PC-3 (cell line): ENCODE data around the gene CCDC71. TPM values are rescaled to one million over a fixed set of nuclear protein-coding genes. Genes with fewer than 3 reads are reported as not detected.

Experiments
- ATAC-seq: fragments of 200-7000 bp; cut with Tn5 transposase; 2 replicates; pipeline ENCODE4 v1.9.1; 2020; ENCODE audit warnings: mild to moderate bottlenecking, moderate library complexity
- BruUV-seq: library from RNA; stranded (reverse); fragments of 400-500 nt; replicated peaks from 2 replicates; lab custom pipeline; 2021; lab: Mats Ljungman, UMichigan
- CTCF ChIA-PET: fragments of 300-600 bp; sonication (Branson Sonifier 250); formaldehyde crosslinking; loops from one replicate; lab custom pipeline; 2022; ENCODE audit warnings: antibody characterized with exemption; lab: Charles Lee
- POLR2A ChIA-PET: fragments of 300-600 bp; sonication (Branson Sonifier 250); formaldehyde crosslinking; loops from one replicate; lab custom pipeline; 2022; ENCODE audit warnings: antibody characterized with exemption; ENCODE audit not compliant: unreplicated experiment; lab: Charles Lee
- DNase-seq: peaks from one replicate; pipeline ENCODE4 v3.0.0-alpha.2; 2015
- H2AFZ ChIP-seq: fragments of 300-600 bp; sonication (generic); 2 replicates; pipeline ENCODE4 v1.6.0; 2016; ENCODE audit warnings: antibody characterized with exemption, low read length
- H3F3A ChIP-seq: fragments of 300-600 bp; sonication (generic); one replicate; pipeline ENCODE4 v1.6.0; 2017; ENCODE audit warnings: antibody characterized with exemption, low read length, control low read depth, mild to moderate bottlenecking; ENCODE audit not compliant: unreplicated experiment
- H3K27ac ChIP-seq: fragments of 300-600 bp; sonication (generic); 2 replicates; pipeline ENCODE4 v1.5.1; 2016; ENCODE audit warnings: mild to moderate bottlenecking, low read length
- H3K27me3 ChIP-seq: fragments of 300-600 bp; sonication (generic); 2 replicates; pipeline ENCODE4 v1.6.1; 2016; ENCODE audit warnings: low read length, mixed read lengths
- H3K36me3 ChIP-seq: fragments of 300-600 bp; sonication (generic); 2 replicates; pipeline ENCODE4 v1.6.1; 2016; ENCODE audit warnings: low read depth, mixed run types, low read length, mixed read lengths
- H3K4me1 ChIP-seq: fragments of 300-600 bp; sonication (generic); 2 replicates; pipeline ENCODE4 v1.5.1; 2016; ENCODE audit warnings: low read length; ENCODE audit not compliant: insufficient read depth
- H3K4me2 ChIP-seq: fragments of 300-600 bp; sonication (generic); 2 replicates; pipeline ENCODE4 v1.6.0; 2016; ENCODE audit warnings: low read length
- H3K4me3 ChIP-seq: fragments of 300-600 bp; sonication (generic); 2 replicates; pipeline ENCODE4 v1.5.1; 2016; ENCODE audit warnings: mild to moderate bottlenecking, low read length, mixed read lengths
- H3K79me2 ChIP-seq: fragments of 300-600 bp; sonication (generic); 2 replicates; pipeline ENCODE4 v1.6.1; 2017; ENCODE audit warnings: low read length, mixed read lengths
- H3K9ac ChIP-seq: fragments of 300-600 bp; sonication (generic); 2 replicates; pipeline ENCODE4 v1.6.0; 2016; ENCODE audit warnings: mild to moderate bottlenecking, low read length
- H3K9me2 ChIP-seq: fragments of 300-600 bp; sonication (generic); replicated peaks from 2 replicates; pipeline ENCODE4 v1.6.1; 2016; ENCODE audit warnings: mixed run types, low read length, mixed read lengths
- H3K9me3 ChIP-seq: fragments of 300-600 bp; sonication (generic); 2 replicates; pipeline ENCODE4 v1.6.1; 2016; ENCODE audit warnings: low read length, mixed read lengths
- H4K20me1 ChIP-seq: fragments of 300-600 bp; sonication (generic); 2 replicates; pipeline ENCODE4 v1.6.1; 2016; ENCODE audit warnings: low read length, mixed read lengths
- EZH2 ChIP-seq: fragments of 300-600 bp; sonication (generic); IDR thresholded peaks from one replicate; pipeline ENCODE4 v1.6.1; 2017; ENCODE audit warnings: antibody characterized with exemption, mild to moderate bottlenecking, low read length; ENCODE audit not compliant: unreplicated experiment
- EZH2phosphoT487 ChIP-seq: fragments of 300-600 bp; sonication (generic); IDR thresholded peaks from 2 replicates; pipeline ENCODE4 v1.6.1; 2018; ENCODE audit warnings: mild to moderate bottlenecking, antibody characterized with exemption, low read length, borderline replicate concordance
- intact Hi-C: fragments of 100-400 bp; cut with micrococcal nuclease; formaldehyde crosslinking; loops from 2 replicates; pipeline ENCODE4 v1.9.0; 2023
- total RNA-seq: library from RNA; depleted of rRNA; stranded (reverse); fragments of >200 nt; gene quantifications from 2 replicates; pipeline ENCODE4 v1.2.3, GENCODE V29; 2014
- TF ChIP-seq, protein P1 (sequence below): fragments of 300-600 bp; sonication (generic); conservative IDR thresholded peaks from 2 replicates; pipeline ENCODE4 v1.5.1; 2017; ENCODE audit warnings: antibody characterized with exemption, low read depth, mild to moderate bottlenecking, low read length

Gene CCDC71
- total RNA-seq, 1 experiment from 2014 or later, result 19.4 TPM

DNA sequence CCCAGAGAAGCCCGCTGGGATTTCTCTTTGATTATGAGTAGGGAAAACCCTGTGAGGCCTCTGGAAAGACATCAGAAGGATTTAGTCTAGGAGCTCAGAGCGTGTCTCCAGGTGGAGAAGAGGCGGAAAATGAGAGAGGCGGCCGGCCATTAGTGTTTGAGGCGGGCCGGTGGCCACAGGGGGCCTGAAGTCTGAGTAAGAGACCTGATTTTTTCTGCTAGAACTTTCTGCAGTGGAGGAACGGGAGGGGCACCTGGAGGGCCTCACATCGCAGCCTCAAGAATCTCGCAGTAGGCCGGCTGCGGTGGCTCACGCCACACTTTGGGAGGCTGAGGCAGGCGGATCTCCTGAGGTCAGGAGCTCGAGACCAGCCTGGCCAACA lies 33.8 kb upstream of the CCDC71 start:
- intact Hi-C loops, result no loop called here
- Histone ChIP-seq H3K9me3 (no peaks in the 10 kb centered on the region), H3K79me2 (no peaks in the 10 kb centered on the region), H3K4me2 (no peak overlapping the region), H3K27ac (no peak overlapping the region), H3K27me3 (no peaks in the 10 kb centered on the region), H3F3A (no peaks in the 10 kb centered on the region), H2AFZ (no peak overlapping the region), H3K4me3 (no peak overlapping the region), H3K36me3 (no peaks in the 10 kb centered on the region), H3K4me1 (no peaks in the 10 kb centered on the region), H3K9ac (no peak overlapping the region), H3K9me2 (no peaks in the 10 kb centered on the region), H4K20me1 (no peaks in the 10 kb centered on the region)
- POLR2A ChIA-PET, result no interaction called here
- BruUV-seq, result no TSS peak
- ATAC-seq, result no peak
- no peak for DNase-seq
- TF ChIP-seq EZH2, result no peak
- no peak for TF ChIP-seq EZH2phosphoT487
- TF ChIP-seq, protein P1, sequence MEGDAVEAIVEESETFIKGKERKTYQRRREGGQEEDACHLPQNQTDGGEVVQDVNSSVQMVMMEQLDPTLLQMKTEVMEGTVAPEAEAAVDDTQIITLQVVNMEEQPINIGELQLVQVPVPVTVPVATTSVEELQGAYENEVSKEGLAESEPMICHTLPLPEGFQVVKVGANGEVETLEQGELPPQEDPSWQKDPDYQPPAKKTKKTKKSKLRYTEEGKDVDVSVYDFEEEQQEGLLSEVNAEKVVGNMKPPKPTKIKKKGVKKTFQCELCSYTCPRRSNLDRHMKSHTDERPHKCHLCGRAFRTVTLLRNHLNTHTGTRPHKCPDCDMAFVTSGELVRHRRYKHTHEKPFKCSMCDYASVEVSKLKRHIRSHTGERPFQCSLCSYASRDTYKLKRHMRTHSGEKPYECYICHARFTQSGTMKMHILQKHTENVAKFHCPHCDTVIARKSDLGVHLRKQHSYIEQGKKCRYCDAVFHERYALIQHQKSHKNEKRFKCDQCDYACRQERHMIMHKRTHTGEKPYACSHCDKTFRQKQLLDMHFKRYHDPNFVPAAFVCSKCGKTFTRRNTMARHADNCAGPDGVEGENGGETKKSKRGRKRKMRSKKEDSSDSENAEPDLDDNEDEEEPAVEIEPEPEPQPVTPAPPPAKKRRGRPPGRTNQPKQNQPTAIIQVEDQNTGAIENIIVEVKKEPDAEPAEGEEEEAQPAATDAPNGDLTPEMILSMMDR, result no peak
- CTCF ChIA-PET, result no interaction called here

DNA sequence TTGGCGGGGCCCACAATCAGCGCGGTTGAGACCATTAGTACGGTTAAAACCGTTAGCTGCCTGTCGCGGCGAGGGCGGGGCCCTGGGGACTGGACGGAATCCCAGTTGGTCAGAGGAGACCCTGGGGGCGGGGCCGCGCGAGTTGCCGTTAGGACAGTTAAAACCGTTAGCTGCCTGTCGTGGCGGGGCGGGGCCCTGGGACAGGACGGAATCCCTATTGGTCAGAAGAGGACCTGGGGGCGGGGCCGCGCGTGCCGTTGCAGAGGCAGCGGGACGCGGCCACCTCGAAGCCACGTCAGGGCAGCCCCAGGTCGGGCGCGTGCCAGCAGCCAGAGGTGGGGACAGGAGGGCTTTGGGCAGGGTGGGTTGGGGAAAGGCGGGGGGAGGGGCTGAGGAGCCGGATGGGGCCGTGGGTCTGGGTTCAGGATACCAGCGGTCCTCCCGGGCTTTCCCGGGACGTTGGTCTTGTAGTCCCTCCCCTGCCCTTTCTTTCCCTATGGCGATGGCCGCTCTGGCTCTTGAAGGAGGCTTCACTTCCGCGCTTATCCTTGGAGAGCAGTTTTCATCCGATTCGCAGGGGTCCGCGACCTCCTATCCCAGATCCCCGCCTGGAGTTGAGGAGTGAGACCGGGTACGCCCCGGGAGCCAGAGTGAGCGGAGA lies 33.2 kb upstream of the CCDC71 start:
- no peaks in the 10 kb centered on the region for H4K20me1 ChIP-seq
- H3K9me3 ChIP-seq, result no peaks in the 10 kb centered on the region
- no peaks in the 10 kb centered on the region for H3K27me3 ChIP-seq
- TF ChIP-seq EZH2, result no peak
- no peak for TF ChIP-seq EZH2phosphoT487
- TF ChIP-seq, protein P1, result no peak
- H3K9ac ChIP-seq, result no peak overlapping the region
- BruUV-seq, result no TSS peak
- ATAC-seq (no peak), DNase-seq (no peak)
- POLR2A ChIA-PET, result no interaction called here
- no peak overlapping the region for H2AFZ ChIP-seq
- no peak overlapping the region for H3K4me3 ChIP-seq
- no peaks in the 10 kb centered on the region for H3K79me2 ChIP-seq
- no peak overlapping the region for H3K4me2 ChIP-seq
- no peaks in the 10 kb centered on the region for H3K4me1 ChIP-seq
- no peaks in the 10 kb centered on the region for H3F3A ChIP-seq
- intact Hi-C loops, result no loop called here
- no peak overlapping the region for H3K27ac ChIP-seq
- H3K36me3 ChIP-seq, result no peaks in the 10 kb centered on the region
- no peaks in the 10 kb centered on the region for H3K9me2 ChIP-seq
- CTCF ChIA-PET, result no interaction called here

GRCh38 chr3:49198611-49199230 lies 32.6 kb upstream of the CCDC71 start:
- no peaks in the 10 kb centered on the region for H3K36me3 ChIP-seq
- ChIA-PET CTCF (no interaction called here), POLR2A (no interaction called here)
- BruUV-seq, result no TSS peak
- intact Hi-C loops, result no loop called here
- no peaks in the 10 kb centered on the region for H3F3A ChIP-seq
- DNase-seq (no peak), ATAC-seq (no peak)
- H3K9me3 ChIP-seq, result no peaks in the 10 kb centered on the region
- H3K4me2 ChIP-seq, result no peak overlapping the region
- no peak overlapping the region for H3K27ac ChIP-seq
- no peak overlapping the region for H3K4me3 ChIP-seq
- H3K79me2 ChIP-seq, result no peaks in the 10 kb centered on the region
- H4K20me1 ChIP-seq, result no peaks in the 10 kb centered on the region
- no peak for TF ChIP-seq EZH2phosphoT487
- TF ChIP-seq, protein P1, result no peak
- TF ChIP-seq EZH2, result no peak
- H2AFZ ChIP-seq, result no peak overlapping the region
- no peaks in the 10 kb centered on the region for H3K4me1 ChIP-seq
- no peak overlapping the region for H3K9ac ChIP-seq
- H3K27me3 ChIP-seq, result no peaks in the 10 kb centered on the region
- no peaks in the 10 kb centered on the region for H3K9me2 ChIP-seq
